ENCODE measurements around the gene SZT2.

The SZT2 gene

GRCh38 chr1:43426221-43426620, 36.5 kb downstream of the SZT2 start:
- no peak for DNase-seq

- peak; percentile 14 for DNase-seq
Observed at GRCh38 chr1:43427524-43427923, 37.8 kb downstream of the SZT2 start.

GRCh38 chr1:43427941-43428340, 38.2 kb downstream of the SZT2 start:
- no peak for DNase-seq

- DNase-seq, result no peak
Observed at GRCh38 chr1:43430831-43431230, 41.1 kb downstream of the SZT2 start.

- DNase-seq, result no peak
Observed at GRCh38 chr1:43431676-43432075, 42.0 kb downstream of the SZT2 start.

- DNase-seq, result no peak
Observed at GRCh38 chr1:43432171-43432860, 42.6 kb downstream of the SZT2 start.

- no peak for DNase-seq
Observed at GRCh38 chr1:43432907-43433306, 43.2 kb downstream of the SZT2 start.

GRCh38 chr1:43434256-43434655, 44.6 kb downstream of the SZT2 start:
- no peak for DNase-seq

- no peak for DNase-seq
Observed at GRCh38 chr1:43435146-43436145, 45.7 kb downstream of the SZT2 start.

- no peak for DNase-seq
Observed at GRCh38 chr1:43436371-43436770, 46.7 kb downstream of the SZT2 start.

GRCh38 chr1:43437031-43437973, 47.6 kb downstream of the SZT2 start:
- DNase-seq, result no peak

GRCh38 chr1:43438006-43438405, 48.3 kb downstream of the SZT2 start:
- no peak for DNase-seq

GRCh38 chr1:43438576-43438952, 48.9 kb downstream of the SZT2 start:
- DNase-seq, result no peak

- no peak for DNase-seq
Observed at GRCh38 chr1:43438953-43439581, 49.4 kb downstream of the SZT2 start.

- no peak for DNase-seq
Observed at GRCh38 chr1:43439781-43440180, 50.1 kb downstream of the SZT2 start.

GRCh38 chr1:43440358-43440757, 50.7 kb downstream of the SZT2 start:
- DNase-seq, result no peak

- no peak for DNase-seq
Observed at GRCh38 chr1:43441166-43441893, 51.6 kb downstream of the SZT2 start.

- no peak for DNase-seq
Observed at GRCh38 chr1:43441894-43442637, 52.4 kb downstream of the SZT2 start.

GRCh38 chr1:43442756-43443155, 53.1 kb downstream of the SZT2 start:
- no peak for DNase-seq

- no peak for DNase-seq
Observed at GRCh38 chr1:43443197-43443946, 53.7 kb downstream of the SZT2 start.
